HG02970 (cell line): Measurements from ENCODE around the gene NYAP2.

Source experiments
- ATAC-seq: cut with Tn5 transposase; IDR thresholded peaks from one replicate; pipeline ENCODE4 v1.9.1; 2021; ENCODE audit warnings: mild to moderate bottlenecking, moderate library complexity, moderate number of reproducible peaks; ENCODE audit not compliant: unreplicated experiment, low FRiP score

The NYAP2 gene

GRCh38 chr2:225472161-225472560 is 72.7 kb downstream of the NYAP2 start:
- ATAC-seq, result no peak

DNA sequence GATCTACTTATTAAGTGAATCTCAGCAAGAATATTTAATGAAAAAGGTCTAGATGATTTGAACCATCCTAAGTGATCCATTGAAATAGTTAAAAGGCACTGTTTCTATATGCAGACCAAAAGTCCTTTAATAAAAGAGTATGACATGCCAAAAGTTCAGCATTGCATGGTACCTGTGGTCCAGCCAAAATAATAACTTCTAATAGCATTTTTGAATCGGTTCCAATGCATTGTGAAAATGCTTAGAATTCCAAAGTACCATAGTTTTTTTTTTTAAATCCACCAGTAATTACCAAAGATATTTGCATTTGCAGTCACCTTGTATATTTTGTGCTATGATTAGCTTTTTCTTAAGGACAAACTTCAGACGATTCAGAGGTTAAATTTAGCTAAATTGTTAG is 79.9 kb downstream of the NYAP2 start:
- no peak for ATAC-seq

- no peak for ATAC-seq
Observed at GRCh38 chr2:225484751-225485150, 85.2 kb downstream of the NYAP2 start.

DNA sequence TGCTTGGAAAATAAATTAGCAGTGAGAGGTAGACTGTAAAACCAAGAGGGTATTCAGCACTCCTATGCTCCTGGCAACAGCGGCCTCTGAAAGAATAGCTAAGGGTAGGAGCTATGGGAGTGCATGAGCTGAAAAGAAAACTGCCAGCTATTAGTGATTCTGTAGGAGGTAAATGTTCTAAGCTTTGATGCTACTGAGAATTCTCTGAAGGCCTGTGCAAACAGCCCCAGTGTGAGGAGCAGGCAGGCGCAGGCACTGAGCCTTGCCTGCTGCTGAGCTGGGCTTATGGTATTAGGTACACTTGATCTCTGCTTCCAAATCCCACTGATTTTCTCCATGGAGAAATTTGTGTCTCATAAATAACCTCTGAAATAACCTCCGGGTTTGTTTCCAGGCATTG is 86.7 kb downstream of the NYAP2 start:
- ATAC-seq, result no peak

DNA sequence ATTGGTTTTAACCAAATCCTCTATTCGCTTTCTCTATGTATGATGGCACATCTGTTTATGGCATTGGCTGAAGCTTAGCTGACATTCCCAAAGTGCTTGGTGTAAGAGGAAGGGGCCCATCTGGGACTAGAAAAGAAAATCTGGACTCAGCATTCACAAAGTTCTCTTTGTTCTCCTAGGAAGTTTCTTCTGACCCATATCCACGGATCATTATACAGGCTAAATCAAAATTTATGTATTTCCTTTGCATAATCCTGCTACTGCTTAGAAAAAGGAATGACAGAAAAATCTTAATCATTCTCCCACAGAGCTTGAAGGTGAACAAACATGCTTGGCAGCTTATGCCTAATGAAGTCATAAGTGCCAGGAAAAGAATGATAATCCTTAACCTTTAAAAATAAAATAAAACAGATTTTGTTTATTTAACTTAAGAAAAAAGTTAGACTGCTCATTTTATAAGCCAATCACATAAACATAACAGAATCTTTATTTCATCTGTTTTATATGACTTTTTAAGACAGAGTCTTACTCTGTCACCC is 88.4 kb downstream of the NYAP2 start:
- ATAC-seq, result no peak

- ATAC-seq, result no peak
Observed at GRCh38 chr2:225488743-225489142, 89.2 kb downstream of the NYAP2 start.

DNA sequence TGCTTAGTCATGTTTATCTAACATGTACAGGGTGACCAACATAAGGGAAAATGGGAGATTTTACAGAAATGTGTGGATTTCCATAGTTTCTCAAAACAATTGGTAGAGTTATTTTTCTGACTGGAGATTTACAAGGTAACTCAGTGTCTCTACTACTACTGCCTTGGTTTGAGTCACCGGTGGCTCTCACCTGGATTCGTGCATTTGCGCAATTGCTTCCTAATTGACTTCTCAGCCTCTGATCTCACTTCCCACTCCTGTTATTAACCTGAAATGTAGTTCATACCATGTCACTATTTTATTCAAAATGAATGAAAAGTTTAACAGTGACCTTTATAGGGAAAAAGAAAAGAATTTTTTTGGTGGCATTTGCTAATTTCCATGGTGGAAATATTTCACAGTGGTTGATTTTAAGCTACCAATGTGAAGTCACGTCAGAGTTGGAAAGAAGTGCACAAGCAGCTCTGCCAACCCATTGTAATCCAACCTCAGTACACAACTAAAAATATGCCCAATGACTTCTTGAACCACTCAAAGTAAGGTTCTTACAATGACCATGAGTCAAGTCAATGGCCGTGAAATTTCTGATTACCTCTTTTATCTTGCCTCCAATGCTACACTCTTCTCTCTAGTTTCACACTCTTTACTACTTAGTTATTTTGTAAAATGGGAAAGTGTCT is 94.0 kb downstream of the NYAP2 start:
- ATAC-seq, result no peak

- ATAC-seq, result no peak
Observed at GRCh38 chr2:225494100-225494459, 94.6 kb downstream of the NYAP2 start.

DNA sequence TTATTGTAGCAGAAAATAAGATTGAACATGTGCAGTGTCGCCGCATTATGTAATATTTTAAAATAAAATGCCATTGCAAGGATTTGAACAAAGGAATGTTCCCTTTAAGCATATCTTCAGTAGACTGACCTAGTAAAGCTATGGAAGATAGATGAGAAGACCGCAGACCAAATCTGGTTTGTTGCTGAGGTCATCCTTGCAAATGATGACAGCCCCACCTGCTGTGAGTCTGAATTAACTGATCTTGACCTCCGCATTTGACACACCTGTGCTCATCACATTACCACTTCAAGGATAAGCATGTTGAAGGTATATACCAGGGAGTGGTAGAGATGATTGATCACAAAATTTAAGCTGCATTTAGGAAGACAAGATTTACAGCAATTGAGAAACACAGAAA is 96.2 kb downstream of the NYAP2 start:
- ATAC-seq, result no peak

DNA sequence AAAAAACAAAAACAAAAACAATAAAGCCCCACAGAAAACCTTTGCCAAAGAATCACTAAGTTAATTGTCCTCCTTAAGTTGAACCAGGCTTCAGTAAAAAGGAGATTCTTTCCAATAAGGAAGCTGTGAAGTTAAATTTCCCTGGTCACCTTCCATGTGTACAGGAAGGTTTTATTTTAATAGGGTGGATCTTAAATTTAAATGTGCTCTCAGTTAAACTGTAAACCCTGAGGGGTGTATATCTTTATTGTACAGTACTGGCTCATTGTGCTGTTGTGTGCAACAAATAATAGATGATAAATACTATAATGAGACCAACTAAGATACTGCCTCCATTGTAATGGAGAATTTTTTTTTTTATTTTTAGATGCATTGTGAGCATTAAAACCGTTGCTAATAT is 97.1 kb downstream of the NYAP2 start:
- ATAC-seq, result no peak

GRCh38 chr2:225497166-225497565 is 97.7 kb downstream of the NYAP2 start:
- no peak for ATAC-seq

DNA sequence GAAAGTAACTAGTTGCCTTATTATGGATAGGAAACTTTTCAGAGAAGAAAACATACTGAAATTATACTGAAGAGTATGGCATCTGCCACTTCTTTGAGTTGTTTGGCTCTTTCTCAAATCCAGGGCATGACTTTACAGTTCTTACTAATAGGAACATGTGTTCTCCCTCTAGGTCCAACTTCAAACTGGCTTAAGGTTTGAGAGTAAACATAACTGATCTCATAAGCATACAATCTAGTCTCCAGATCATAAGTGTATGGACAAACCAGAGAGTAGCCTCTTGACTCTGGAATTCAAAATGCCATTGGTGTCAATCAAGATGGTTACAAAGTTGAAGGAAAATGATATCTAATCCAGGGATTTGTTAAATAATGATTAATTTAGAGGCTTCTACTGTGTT is 101.5 kb downstream of the NYAP2 start:
- no peak for ATAC-seq

DNA sequence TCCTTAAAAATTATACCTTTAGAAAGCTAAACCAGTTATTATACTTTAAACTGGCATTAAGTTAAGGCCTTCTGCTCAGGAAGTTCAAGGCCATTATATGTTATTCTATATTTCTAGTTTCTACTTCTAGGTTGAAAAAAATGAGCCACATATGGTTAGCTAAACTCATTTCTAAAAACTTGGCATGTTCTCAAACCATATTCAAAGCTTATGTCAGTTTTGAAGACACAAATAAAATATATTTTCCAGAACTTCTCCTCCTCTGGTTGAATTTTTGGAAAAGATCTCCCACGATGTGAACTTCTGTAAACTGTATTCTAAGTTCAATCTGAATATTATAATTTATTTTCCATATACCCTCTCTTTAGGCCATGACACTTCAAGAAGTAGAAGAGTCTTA is 103.5 kb downstream of the NYAP2 start:
- ATAC-seq, result no peak

- no peak for ATAC-seq
Observed at GRCh38 chr2:225510796-225511195, 111.3 kb downstream of the NYAP2 start.

GRCh38 chr2:225512469-225512868 is 113.0 kb downstream of the NYAP2 start:
- no peak for ATAC-seq

DNA sequence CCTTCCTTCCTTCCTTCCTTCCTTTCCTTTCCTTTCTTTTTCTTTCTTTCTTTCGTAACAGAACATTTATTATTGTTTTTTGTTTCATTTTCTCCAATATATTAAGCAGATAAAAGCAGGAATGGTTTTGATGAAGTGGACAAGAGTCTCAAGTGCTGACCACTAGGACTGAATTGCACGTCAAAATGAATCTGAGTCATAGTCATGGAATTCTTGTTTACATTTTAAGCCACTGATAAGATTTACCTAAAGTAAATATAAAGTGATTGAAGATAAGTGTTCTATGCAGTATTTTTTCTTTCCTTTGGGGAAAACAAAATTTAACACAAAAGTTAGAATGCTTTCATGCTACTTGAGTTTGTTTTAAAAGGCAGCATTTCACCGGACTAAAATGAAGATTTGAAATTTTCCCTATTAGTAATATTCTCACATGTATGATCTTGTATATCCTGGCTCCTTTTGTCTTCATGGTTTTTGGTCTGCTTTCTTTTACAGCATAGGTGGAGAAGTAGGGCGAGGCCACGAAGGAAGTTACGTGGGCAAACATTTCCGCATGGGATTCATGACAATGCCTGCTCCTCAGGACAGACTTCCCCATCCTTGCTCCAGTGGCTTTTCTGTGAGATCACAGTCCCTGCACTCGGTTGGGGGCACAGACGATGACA is 113.5 kb downstream of the NYAP2 start:
- no peak for ATAC-seq

DNA sequence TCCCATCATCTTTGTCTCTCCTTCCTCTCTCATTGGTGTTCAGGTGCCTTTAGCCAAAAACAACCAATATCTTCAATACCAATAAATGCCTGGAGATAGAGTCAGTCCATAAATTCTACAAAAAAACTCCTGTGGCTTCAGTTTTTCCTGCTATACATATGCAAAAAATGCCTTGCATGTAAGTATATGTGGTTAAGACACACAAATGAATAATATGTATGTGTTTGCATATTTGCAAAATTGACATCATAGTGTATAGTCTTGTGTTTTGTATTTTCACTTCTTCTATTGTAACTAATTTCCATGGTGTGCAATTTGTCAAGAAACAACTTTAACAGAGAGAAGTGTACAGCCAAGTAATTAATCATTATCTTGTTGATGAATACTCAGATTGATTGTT is 115.5 kb downstream of the NYAP2 start:
- ATAC-seq, result no peak

GRCh38 chr2:225526760-225527390 is 127.4 kb downstream of the NYAP2 start:
- no peak for ATAC-seq

- ATAC-seq, result no peak
Observed at GRCh38 chr2:225531559-225531958, 132.0 kb downstream of the NYAP2 start.

GRCh38 chr2:225532096-225532495 is 132.6 kb downstream of the NYAP2 start:
- no peak for ATAC-seq

DNA sequence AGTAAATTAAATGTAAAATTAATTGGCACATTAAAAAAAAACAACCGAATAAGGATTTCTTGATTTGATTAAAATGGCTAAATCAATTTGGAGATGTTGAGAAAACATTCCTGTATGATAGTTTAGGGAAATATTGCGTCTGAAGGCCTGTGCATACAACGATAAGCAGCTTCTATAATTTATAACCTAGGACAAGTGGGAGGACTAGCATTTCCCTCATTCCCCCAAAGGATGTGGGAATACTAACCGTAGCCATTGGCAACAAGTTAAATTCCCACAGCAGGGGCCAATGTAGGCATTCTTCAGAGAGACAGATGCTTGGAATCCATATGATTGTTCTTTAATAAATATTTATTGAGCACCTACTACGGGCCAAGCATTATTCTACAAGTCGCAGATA is 134.5 kb downstream of the NYAP2 start:
- no peak for ATAC-seq

- ATAC-seq, result no peak
Observed at GRCh38 chr2:225534697-225535096, 135.2 kb downstream of the NYAP2 start.
